GM23248 (cell line): ENCODE measurements around the gene TDRD12.

Source experiments
- EZH2 ChIP-seq: fragments of 200-600 bp; sonication (generic); IDR thresholded peaks from 2 replicates; pipeline ENCODE4 v1.6.1; 2018; ENCODE audit warnings: antibody characterized with exemption, mild to moderate bottlenecking; ENCODE audit not compliant: insufficient read depth, poor library complexity, severe bottlenecking
- EZH2phosphoT487 ChIP-seq: fragments of 200-600 bp; sonication (generic); IDR thresholded peaks from 2 replicates; pipeline ENCODE4 v1.6.1; 2018; ENCODE audit warnings: antibody characterized with exemption, moderate library complexity, mild to moderate bottlenecking, low read depth; ENCODE audit not compliant: insufficient read depth

DNA sequence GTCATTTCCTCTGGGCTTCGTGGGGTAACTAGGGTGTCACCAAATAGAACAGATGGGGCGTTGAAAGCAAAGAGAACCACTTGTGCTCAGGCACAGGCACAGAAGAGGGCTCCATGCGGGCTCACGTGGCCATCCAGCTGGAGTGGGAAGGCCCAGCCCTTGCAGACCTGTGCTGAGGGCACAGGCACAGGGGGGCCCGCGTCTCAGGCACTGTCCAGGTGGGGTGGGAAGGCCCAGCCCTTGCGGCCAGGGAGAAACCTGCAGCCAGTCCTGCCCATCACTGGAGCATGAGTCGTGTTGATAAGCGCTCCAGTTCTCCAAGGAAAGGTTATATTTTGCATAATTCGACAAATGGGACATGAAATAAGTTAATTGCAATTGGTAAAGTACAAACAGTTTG, 92.5 kb downstream of the TDRD12 start:
- TF ChIP-seq EZH2, result no peak
- TF ChIP-seq EZH2phosphoT487, result no peak
